GM21786 (cell line): ENCODE measurements around the gene TBC1D16.

ENCODE experiments used
- ATAC-seq: cut with Tn5 transposase; IDR thresholded peaks from one replicate; pipeline ENCODE4 v1.9.1; 2021; ENCODE audit not compliant: unreplicated experiment

The TBC1D16 gene

GRCh38 chr17:79940459-79941087 is 95.1 kb downstream of the TBC1D16 start:
- ATAC-seq, result no peak

GRCh38 chr17:79939755-79940458 is 95.8 kb downstream of the TBC1D16 start:
- ATAC-seq, result no peak

- ATAC-seq, result no peak
Observed at GRCh38 chr17:79939094-79939435, 96.6 kb downstream of the TBC1D16 start.

- no peak for ATAC-seq
Observed at GRCh38 chr17:79938336-79939093, 97.2 kb downstream of the TBC1D16 start.

GRCh38 chr17:79937391-79938335 is 98.0 kb downstream of the TBC1D16 start:
- ATAC-seq, result no peak

- no peak for ATAC-seq
Observed at GRCh38 chr17:79936641-79937381, 98.9 kb downstream of the TBC1D16 start.

GRCh38 chr17:79936050-79936449 is 99.6 kb downstream of the TBC1D16 start:
- no peak for ATAC-seq

- no peak for ATAC-seq
Observed at GRCh38 chr17:79935197-79935885, 100.3 kb downstream of the TBC1D16 start.

- ATAC-seq, result no peak
Observed at GRCh38 chr17:79934653-79934970, 101.1 kb downstream of the TBC1D16 start.

GRCh38 chr17:79933863-79934652 is 101.6 kb downstream of the TBC1D16 start:
- no peak for ATAC-seq

GRCh38 chr17:79932451-79933306 is 103.0 kb downstream of the TBC1D16 start:
- ATAC-seq, result no peak

GRCh38 chr17:79931817-79932309 is 103.8 kb downstream of the TBC1D16 start:
- no peak for ATAC-seq

GRCh38 chr17:79930877-79931816 is 104.5 kb downstream of the TBC1D16 start:
- ATAC-seq, result no peak

- no peak for ATAC-seq
Observed at GRCh38 chr17:79930062-79930876, 105.4 kb downstream of the TBC1D16 start.

- no peak for ATAC-seq
Observed at GRCh38 chr17:79929257-79930061, 106.2 kb downstream of the TBC1D16 start.
